ENCODE measurements around the gene SLC22A31. TPM values are rescaled to one million over a fixed set of nuclear protein-coding genes. Genes with fewer than 3 reads are reported as not detected.
A peak's percentile ranks its signal among the peaks of the same experiment; 100 is the strongest.

Gene SLC22A31
- not detected in 2 replicates for total RNA-seq
- polyA plus RNA-seq = 0.75 and 1.0 TPM in 2 replicates
- polyA plus RNA-seq (2011; cell fraction: cytosol; rRNA removed) = 0.23 and 0.47 TPM in 2 replicates
- polyA plus RNA-seq (2011; cell fraction: nucleus; rRNA removed) = 7.2 and 7.3 TPM in 2 replicates
- polyA plus RNA-seq (2012) = 0.37 and 1.1 TPM in 2 replicates
- 0.19 and 0.38 TPM in 2 replicates for polyA minus RNA-seq
- polyA minus RNA-seq (2011; cell fraction: cytosol; rRNA and poly(A)+ RNA removed) = not detected
- 0.72 and 0.96 TPM in 2 replicates for polyA minus RNA-seq (2011; cell fraction: nucleus; rRNA and poly(A)+ RNA removed)
- not detected for Bru-seq, nascent RNA
- BruChase-seq, experiment 1, labeled RNA remaining after a 6-hour chase = percentile 15 among the genes with signal in this experiment
- not detected for BruChase-seq, experiment 2, labeled RNA remaining after a 2-hour chase
- long read RNA-seq, partial matches to known transcripts = 0 of 1 reads
- long read RNA-seq, other reads (novel, unspliced or antisense) = 1 of 1 reads

GRCh38 chr16:89200124-89200849, at the start of gene SLC22A31:
TSS of gene SLC22A31 (minus strand) at chr16:89200537. CDS start at chr16:89200501, 36 bp downstream.
- FAIRE-seq = no peak
- no peak within 1 kb of the TSS for H3K4me2 ChIP-seq (ENCODE audit: insufficient read depth, low read length)
- no peak within 1 kb of the TSS for H3K9ac ChIP-seq (replicated peaks; ENCODE audit: extremely low read depth, insufficient read depth, low read length)
- dilution Hi-C loops (cut with MboI; ENCODE audit: extremely low pct_ligation_motif_present, low sequenced_read_pairs) = no loop called here
- CTCF ChIA-PET = no interaction called here
- no peaks in the 10 kb centered on the region for H4K20me1 ChIP-seq (replicated peaks; ENCODE audit: control insufficient read depth, extremely low read depth, insufficient read depth, low read length)
- no peaks in the 10 kb centered on the region for H3K9me1 ChIP-seq (replicated peaks; ENCODE audit: control insufficient read depth, extremely low read depth, insufficient read depth, low read length)
- peaks cover 20 to 34% of the 10 kb centered on the region in 2 experiments for H3K27me3 ChIP-seq (ENCODE audit: control insufficient read depth in 2 of 2, insufficient read depth in 2 of 2, low read length in 2 of 2)
- DNase-seq (ENCODE audit: low read depth, low spot score) = no peak
- no peak within 1 kb of the TSS for H3K27ac ChIP-seq (ENCODE audit: insufficient read depth, low read depth, low read length)
- POLR2A ChIA-PET = no interaction called here
- TF ChIP-seq GATA2 (IDR thresholded peaks at IDR 0.05; ENCODE audit: insufficient read depth, insufficient read length, low read depth, low read length) (no peak), MYC (IDR thresholded peaks at IDR 0.05; ENCODE audit: low read depth, low read length) (no peak), FOS (IDR thresholded peaks at IDR 0.05; ENCODE audit: borderline replicate concordance, insufficient read depth, low read length) (no peak), JUN (IDR thresholded peaks at IDR 0.05; ENCODE audit: borderline replicate concordance, insufficient read depth, insufficient read length, low read depth) (no peak), EZH2 (IDR thresholded peaks at IDR 0.05; ENCODE audit: borderline replicate concordance, low read depth, low read length, severe bottlenecking) (no peak), MAX (IDR thresholded peaks at IDR 0.05; ENCODE audit: insufficient read depth, insufficient read length) (no peak), CTCF (IDR thresholded peaks at IDR 0.05; ENCODE audit: extremely low read depth in 1 of 2, insufficient read depth in 1 of 2, low read depth in 1 of 2, low read length in 2 of 2) (no peak), POLR2A (IDR thresholded peaks at IDR 0.05; ENCODE audit: low read depth, low read length) (no peak), POLR2AphosphoS5 (IDR thresholded peaks at IDR 0.05; ENCODE audit: insufficient read depth, low read depth, low read length) (no peak)
- no peaks in the 10 kb centered on the region for H3K79me2 ChIP-seq (ENCODE audit: control insufficient read depth, insufficient read depth, low read length)
- no peaks in the 10 kb centered on the region for H3K36me3 ChIP-seq (ENCODE audit: control insufficient read depth in 2 of 2, extremely low read depth in 1 of 2, insufficient read depth in 2 of 2, low read length in 2 of 2)
- no peaks in the 10 kb centered on the region for H3K9me3 ChIP-seq (replicated peaks; ENCODE audit: control insufficient read depth, insufficient read depth, low read length)
- H2AFZ ChIP-seq (ENCODE audit: low read depth, low read length) = peak within 1 kb of the TSS; percentile 78
- peak within 1 kb of the TSS in 1 of 3 experiments; percentile 24 for H3K4me3 ChIP-seq (replicated peaks in 1 of 3; ENCODE audit: insufficient read depth in 1 of 3, low read depth in 1 of 3, low read length in 3 of 3)
- intact Hi-C loops (cut with micrococcal nuclease) = no loop called here
- no TSS peak for BruUV-seq (replicated peaks)
- H3K4me1 ChIP-seq (ENCODE audit: control insufficient read depth, extremely low read depth, insufficient read depth, low read length) = no peaks in the 10 kb centered on the region

All from endothelial cell of umbilical vein (primary cell).